NCI-H1417 treated with DMSO at 0.1 percent for 48 hours (cell line): ENCODE measurements around the gene IL16.

ENCODE experiments used
- DNase-seq: peaks from one replicate; lab custom pipeline; 2025; lab: John Stamatoyannopoulos, UW

Gene IL16

DNA sequence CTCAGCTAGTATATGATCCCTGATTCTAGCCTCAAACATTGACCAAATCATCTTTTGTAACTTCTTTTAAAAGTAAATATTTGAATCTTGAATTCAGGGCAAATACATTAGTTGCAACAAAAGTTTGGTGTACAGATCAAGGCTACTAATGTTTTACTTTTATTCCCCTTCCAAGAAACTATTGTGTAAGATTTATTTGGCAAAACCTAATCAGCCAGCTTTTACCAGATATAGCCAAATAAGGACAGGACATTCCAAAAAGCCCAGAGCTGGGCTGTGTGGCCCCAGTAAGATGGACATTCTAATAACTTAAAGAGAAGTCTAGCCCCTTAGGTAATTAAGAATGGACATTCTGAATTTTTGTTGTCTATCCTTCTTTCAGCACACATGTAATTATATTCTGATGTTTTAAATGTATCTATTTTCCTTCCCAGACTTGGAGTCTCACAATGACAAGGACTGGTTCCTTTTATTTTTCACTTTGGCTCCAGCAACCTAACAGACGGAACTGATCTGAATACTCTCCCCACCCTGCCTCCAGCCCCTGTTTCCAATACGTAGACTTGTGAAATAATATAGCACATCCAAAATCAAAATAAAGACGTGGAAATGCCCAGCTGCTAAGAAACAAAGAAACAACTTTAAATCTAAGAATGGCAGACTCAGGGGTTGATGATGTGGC, 79.2 kb downstream of the IL16 start:
- DNase-seq = no peak

DNA sequence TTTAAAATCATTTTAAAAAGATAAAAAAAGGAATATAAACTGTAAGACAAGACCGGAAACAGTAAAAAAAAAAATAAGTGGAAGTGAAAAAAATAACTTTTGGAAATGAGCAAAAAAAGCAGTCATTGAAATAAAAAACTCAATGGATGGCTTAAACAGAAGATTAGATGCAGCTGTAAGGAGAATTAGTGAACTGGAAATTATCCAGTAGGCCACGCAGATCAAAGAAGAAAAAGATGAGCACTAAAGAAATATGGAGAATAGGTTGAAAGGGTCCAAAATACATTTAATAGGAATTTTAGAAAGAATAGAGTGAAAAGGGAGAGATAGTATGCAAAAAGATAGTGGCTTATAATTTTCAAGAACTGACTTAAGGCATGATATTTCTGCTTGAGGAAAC, 80.3 kb downstream of the IL16 start:
- DNase-seq = no peak

DNA sequence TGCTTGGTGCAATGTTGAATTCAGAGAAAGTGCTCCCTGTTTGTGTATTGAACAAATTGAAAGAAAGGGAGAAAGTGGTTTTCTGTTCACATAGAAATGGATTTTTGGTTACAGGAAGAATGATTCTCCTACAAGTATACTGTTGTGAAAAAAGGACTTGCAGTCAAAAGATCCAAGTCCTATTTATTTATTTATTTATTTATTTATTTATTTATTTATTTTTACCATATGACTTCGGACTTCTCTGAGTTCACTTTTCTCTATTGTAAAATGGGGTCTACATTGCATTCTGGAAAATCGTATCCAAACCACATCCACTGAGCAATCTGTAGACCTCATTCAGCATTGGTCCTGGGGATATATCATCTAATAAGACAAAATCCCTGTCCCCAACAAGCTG, 81.2 kb downstream of the IL16 start:
- DNase-seq = no peak

DNA sequence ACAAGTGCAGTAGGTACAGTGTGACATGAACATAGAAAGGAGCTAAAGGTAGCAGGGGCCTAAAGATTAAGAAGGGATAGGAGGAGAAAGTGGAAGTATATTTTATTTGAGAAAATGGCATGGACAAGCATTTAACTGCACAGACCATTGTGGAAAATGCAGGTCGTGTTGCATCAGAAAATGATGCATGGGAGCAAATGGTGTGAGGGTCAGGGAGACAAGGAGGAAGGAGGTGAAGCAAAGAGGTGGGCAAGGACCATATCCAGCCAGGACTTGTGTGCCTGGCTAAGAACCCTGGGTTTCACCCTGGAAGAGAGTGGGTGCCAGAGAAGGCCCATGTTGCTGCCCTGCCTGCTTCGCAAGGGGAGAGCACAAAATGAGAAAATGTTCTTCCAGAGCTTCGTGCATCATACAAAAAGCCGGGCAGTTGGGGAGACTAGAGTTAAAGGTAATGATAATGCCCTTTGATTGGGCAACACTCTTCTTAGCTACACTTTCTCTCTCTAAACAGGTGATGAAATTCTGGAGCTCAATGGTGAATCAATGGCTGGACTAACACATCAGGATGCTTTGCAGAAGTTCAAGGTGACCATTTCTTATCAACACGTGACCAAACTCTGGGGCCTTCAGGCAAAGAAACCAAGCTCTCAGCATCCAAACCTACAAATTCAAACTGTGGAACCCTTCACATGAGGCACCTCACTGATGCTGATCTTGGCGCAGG, 81.8 kb downstream of the IL16 start:
- DNase-seq = no peak

DNA sequence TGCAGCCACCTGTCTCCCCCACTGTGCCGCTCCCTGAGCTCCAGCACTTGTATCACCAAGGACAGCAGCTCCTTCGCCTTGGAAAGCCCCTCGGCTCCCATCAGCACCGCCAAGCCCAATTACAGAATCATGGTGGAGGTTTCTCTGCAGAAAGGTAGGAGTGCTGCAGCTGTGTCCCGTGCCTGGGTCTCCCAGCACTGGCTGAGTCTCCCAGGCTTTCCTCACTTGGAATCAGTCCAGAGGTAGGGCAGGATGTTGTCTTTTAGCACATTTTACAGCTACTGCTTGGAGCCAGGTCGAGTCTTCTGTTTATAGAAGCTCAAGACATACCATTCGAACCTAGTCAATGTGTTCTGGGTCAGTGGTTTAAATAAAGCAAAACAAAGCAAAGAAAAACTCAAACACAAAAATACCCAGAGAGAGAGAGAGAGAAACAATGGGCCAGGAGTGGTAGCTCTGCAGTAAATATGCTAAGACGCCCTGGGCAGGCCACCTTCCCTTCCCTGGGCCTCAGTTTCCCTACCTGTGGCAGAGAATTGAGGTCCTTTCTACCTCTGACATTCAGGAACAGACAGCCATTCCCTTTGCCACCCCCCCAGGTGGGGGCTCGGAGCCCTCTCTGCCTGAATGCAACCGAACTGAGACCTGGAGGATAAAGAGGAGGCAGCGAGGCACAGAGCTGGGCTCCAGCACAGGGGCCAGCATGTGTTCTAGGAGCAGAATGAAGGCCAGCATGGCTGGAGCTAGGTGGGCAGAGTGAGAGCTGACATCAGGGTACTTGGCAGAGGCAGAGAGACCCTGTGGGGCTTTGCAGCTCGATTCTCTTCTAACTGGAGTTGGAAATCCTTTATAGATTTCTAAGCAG, 83.2 kb downstream of the IL16 start:
- no peak for DNase-seq

DNA sequence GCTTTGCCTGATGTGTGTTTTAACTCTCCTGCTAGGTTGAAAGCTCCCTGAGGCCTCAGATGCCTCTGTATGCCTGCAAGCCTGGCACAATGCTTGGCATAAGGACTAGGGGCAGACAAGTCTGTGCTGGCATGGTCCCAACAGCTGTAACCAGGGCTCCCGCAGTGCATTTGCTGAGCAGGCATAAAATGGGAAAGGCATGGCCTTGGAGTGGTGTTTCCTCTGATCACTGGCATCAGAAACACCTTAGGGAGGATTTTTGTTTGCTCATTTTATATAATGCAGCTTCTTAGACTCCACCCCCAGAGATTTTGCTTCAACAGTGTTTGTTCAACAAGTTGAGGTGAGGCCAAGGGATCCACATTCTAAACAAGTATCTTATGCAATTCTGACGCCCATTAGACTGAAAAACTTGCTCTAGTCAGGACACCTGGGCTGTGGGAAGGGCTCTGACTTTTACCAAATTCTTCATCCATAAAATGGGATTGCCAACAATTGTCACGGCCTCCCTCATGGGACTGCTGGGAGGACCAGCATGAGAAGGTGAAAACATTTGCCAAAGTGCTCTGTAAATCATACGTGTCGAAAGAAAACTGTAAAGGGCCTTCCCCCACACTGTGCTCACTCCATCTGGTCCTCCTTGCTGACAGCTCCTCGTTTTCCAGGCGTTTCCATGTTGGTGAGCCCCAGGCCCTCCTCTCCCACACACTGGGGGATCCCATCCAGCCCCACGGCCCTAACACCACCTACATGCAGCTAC, 84.2 kb downstream of the IL16 start:
- DNase-seq = no peak

DNA sequence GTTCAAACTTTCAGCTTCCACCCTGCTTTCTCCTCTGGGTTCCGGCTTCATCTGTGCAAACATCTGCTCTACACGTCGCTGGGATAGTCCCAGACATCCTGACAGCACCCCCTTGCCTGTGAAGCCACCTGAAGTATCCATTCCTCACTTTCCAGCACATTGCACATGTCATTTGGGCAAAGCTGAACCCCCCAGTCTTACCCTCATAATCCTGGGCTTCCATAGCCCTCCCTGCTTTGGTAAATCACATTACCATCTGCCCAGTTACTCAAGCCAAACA, 84.7 kb downstream of the IL16 start:
- DNase-seq = no peak

DNA sequence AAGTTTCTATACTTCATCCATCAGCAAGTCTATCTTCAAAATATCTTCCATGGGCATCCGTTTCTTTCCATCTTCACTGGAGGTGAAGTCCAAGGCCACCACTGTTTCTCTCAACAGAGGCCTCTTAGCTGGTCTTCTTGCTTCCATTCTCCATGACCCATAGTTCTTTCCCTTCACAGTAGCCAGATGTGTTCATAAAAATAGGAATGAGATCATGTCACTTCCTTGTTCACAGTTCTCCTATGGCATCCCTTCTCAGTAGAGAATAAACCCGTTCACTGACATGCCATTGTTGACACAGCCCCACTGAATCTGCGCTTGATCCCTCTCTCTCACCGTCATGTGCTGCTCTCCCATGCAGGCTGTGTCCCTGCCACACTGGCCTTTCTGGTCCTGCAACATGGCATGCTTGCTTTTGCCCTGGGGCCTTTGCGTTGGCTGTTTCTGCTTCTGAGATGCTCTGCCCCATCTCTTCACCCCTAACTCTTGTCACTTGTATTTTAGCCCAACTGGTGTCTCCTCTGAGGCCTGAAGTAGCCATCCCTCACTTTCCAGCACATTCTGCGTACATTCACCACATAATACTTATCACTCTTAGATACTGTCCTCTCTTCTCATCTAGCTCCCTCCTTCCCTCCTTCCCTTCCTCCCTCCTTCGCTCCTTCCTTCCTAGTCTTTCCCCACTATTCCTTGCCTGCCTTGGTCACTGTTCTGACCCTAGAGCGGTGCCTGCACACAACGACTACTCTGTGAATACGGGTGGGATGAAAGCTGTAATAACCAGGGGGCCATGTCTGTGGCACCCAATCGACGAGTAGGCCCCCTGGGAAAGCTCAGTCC, 85.3 kb downstream of the IL16 start:
- DNase-seq = no peak

DNA sequence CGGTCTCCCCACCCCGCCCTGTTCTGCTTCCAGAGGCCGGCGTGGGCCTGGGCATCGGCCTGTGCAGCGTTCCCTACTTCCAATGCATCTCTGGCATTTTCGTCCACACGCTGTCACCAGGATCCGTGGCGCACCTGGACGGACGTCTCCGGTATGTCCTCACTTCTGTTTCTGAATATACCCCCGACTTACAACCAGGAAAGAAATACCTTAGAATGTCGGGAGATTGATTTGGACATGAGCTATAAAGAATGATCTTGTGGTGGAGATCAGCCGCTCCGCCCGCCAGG, 85.9 kb downstream of the IL16 start:
- no peak for DNase-seq

DNA sequence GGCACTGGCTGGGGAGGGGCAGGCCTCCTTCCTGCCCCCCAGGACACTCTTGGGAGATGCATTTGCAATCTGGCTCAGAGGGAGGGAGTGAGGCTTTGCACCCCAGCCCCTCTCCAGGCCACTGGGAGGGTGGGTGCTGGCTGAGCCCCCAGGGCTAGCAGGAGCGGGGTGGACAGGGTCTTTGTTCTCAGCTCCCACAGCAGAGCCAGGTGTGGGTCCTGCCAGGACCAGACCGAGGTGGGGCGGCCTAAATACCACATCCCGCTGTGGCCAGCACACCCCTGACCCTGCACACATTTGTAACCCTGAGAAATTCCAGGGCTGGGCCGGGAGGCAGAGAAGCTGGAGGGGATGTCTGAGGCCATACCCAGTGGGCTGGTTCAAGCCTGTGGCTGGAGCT, 86.2 kb downstream of the IL16 start:
- no peak for DNase-seq

DNA sequence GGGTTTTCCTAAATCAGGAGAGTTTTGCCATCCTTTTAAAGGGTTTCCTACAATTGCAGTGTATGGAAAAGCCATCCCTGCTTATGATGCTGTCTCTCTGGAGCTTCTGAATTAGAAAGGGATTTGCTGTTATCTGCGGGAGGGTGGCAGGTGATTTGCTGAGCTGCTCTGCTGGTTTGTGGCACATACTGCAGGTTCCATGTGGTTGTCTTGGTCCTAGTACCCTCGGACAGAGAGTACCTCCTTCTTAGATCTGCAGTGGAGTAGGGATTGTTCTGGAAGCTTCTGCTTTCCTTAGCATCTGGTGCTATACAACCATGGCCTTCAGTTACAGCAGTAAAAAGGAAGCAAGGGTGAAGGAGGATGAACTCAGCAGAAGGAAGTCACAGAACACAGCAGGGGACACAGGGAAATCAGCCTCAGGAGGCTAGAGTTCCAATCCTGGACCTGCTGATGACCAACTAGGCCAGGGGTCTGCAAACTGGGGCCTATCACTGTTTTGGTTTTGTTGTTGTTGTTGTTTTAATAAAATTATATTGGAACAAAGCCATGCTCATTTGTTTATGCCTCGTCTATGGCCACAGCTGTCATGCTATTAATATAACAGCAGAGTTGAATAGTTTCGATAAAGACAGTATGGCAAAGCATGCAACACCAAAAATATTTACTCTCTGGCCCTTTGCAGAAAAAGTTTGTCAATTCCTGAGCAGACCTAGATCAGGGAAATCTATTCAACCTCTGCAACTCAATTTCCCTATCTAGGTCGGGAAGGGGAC, 87.8 kb downstream of the IL16 start:
- no peak for DNase-seq

DNA sequence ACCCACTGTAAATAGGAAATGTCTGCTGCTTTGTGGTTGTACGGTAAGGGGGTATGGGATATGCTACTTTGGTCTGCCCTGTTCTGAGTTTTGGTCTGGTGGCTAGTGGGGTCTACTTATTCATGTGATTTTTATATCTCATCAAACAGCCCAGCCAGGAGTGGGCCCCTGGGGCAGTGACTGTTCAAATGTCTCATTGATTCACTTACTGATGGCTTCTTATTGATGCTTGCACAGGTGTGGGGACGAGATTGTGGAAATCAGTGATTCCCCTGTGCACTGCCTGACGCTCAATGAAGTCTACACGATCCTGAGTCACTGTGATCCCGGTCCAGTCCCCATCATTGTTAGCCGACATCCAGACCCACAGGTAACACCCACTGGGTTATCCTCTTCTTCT, 88.8 kb downstream of the IL16 start:
- no peak for DNase-seq

DNA sequence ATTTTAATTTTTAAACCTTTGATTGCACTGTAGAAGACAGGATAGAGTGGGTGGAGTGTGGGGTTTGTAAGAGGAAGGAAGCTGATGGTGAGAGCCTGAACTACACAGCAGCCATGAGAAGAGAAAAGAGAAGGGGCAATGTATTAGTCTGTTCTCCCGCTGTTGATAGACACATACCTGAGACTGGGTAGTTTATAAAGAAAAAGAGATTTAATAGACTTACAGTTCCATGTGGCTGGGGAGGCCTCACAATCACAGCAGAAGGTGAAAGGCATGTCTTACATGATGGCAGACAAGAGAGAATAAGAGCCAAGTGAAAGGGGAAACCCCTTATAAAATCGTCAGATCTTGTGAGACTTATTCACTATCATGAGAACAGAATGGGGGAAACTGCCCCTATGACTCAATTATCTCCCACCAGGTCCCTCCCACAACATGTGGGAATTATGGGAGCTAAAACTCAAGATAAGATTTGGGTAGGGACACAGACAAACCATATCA, 90.0 kb downstream of the IL16 start:
- DNase-seq = no peak

DNA sequence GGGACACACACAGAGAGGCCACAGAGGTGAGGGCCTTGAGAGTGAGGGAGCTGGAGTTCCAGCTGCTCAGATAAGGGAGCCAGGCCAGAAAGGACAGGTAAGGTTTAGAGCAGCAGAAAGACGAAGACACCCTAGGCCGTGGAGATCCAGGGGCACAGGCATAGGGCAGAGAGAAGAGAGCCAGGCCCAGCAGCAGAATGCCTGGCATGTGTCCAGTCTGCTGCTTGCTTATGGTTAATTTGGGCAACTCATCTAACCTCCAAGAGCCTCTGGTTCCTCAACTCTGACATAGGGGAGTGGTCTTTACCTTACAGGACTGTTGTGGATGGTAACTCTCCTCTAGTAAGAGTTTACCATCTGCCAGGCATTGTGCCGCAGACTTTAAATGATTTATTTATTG, 91.4 kb downstream of the IL16 start:
- DNase-seq = no peak

DNA sequence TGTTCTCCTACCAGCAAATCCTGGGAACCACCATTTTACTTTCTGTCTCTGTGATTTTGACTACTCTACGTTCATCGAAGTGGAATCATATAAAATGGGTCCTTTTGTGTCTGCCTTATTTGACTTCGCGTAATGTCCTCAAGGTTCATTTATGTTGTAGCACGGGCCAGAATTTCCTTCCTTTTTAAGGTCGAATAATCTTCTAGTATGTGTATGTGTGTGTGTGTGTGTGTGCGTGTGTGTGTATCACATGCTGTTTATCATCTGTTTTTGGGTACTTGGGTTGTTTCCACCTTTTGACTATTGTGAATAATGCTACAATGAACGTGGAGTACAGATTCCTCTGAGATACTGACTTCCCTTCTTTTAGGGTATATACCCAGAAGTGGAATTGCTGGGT, 91.9 kb downstream of the IL16 start:
- no peak for DNase-seq

DNA sequence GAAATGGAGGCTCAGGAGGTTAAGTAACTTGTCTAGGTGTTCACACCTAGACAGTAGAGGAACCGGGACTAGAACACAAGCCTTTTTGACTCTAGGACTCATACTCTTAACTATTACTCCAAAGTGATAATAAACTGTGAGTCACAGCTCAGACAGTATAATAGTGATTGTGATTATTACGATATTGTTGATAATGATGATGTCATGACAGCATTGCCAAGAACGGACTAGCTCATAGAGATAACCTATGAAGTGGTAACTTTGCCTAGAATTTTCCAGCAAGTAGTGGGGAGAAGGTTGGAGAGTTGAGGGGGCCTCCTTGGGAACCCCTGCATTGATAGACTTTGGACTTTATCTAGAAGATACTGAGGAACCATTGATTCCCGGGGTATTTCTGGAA, 93.2 kb downstream of the IL16 start:
- no peak for DNase-seq

DNA sequence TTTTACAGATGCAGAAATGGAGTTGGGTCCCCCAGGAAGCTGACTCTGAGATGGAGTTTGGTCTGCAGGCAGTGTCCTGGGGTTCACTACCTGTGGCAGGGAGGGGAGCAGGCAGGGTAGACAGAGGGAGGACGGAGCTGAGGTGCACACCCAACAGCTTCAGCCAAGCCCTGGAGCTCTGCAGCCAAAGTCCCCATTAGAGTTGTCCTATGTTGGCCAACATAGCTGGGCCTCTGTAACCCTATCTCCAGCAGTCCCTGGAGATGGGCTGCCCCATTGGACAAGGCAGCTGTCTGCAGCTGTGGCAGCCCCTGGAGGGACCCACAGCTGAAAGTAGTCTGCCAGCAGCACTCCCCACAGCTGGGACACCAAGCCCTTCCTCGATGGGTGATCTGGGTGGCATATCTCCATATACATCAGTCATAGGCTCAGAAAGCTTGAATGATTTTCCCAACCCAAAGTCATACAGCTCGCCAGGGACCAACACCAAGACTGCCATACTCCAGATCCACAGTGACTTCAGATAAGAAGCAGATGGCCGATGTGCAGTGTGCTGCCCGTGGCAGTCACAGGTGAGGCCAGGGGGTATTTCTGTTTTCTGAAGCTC, 95.3 kb downstream of the IL16 start:
- DNase-seq = no peak

DNA sequence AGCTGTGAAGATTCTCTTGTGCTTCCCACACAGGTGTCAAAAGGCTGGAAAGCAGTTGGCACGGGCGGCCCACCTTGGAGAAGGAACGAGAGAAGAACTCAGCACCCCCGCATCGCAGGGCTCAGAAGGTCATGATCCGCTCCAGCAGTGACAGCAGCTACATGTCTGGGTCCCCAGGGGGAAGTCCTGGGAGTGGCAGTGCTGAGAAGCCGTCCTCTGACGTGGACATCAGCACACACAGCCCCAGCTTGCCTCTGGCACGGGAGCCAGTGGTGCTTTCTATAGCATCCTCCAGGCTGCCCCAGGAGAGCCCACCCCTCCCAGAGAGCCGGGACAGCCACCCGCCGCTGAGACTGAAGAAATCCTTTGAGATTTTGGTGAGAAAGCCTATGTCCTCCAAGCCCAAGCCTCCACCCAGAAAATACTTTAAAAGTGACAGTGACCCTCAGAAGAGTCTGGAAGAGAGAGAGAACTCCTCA, 95.9 kb downstream of the IL16 start:
- DNase-seq = no peak

DNA sequence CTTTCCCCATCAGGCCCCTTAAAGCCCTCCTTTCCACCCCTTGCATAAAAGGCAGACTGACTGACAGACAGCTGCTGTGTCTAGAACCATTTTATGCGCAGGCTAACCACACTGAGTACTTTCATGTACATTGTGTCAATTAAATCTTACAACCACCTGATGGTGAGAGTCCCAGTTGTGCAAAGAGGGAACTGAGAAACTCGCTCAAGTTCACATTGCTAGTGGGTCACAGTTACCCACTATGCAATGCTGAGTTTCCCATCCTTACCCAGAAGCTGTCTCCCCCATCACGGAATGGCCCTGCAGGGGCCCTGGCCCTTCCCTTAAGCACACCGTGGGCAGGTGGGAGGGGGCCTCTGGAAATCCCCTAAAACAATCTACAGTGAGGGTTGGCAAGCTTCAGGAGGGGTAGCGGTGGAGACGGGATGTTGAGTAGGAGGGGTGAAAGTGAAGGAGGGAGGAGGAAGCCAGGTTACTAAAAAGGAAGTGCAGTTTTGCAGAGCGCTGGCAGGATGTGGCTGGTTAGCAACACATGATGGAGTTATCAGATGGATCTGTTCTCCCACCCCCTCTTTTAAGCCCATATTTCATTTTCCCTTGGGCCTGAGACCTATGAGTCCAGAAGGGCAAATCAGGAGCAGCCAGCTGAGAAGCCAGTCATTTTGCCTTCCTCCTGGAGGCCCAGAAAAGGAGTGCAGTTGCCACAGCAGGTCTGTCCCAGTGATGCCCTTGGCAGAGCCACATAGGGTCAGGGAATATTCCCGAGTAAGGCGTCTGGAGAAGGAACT, 97.2 kb downstream of the IL16 start:
- DNase-seq = no peak

DNA sequence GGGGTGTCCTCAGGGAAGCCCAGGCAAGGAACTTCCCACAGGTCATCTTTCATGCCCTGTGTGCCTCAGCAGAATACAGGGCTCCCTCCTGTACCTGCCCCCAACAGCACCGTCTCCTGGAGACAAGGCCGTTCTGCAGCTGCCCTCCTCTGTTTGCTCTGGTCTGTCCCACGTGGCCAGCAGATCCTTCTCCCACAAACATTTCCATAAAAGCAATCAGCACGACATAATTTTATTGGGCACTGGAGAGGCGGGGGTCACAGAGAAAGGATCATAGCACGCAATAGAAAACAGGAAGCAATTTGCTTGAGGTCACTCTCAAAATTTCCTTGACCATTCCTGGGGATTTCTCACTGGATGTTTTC, 97.8 kb downstream of the IL16 start:
- peak; percentile 5 for DNase-seq
